ENCODE data around the gene ADISSP. TPM values are rescaled to one million over a fixed set of nuclear protein-coding genes. Genes with fewer than 3 reads are reported as not detected.

Gene ADISSP
- total RNA-seq = 10 to 100 TPM; 19.4 to 35.6 TPM
- polyA plus RNA-seq (ENCODE audit: insufficient read length in 6 of 6) = 10 to 100 TPM; 20.9 to 37.3 (median 29.4) TPM
- long read RNA-seq, donor 1, transcript C20orf27-202 (6 exons, 1,886 nt) = major isoform, 21 of 29 reads
- long read RNA-seq, donor 1, partial matches to known transcripts = 8 of 29 reads
- long read RNA-seq, donor 1, other reads (novel, unspliced or antisense) = 0 of 29 reads
- long read RNA-seq, donor 2, transcript C20orf27-202 (6 exons, 1,886 nt) = major isoform, 26 of 28 reads
- long read RNA-seq, donor 2, partial matches to known transcripts = 0 of 28 reads
- long read RNA-seq, donor 2, other reads (novel, unspliced or antisense) = 0 of 28 reads
- long read RNA-seq, donor 3, transcript C20orf27-202 (6 exons, 1,886 nt) = major isoform, 19 of 19 reads
- long read RNA-seq, donor 3, partial matches to known transcripts = 0 of 19 reads
- long read RNA-seq, donor 3, other reads (novel, unspliced or antisense) = 0 of 19 reads
- long read RNA-seq, donor 4, transcript C20orf27-202 (6 exons, 1,886 nt) = major isoform, 31 of 31 reads
- long read RNA-seq, donor 4, partial matches to known transcripts = 0 of 31 reads
- long read RNA-seq, donor 4, other reads (novel, unspliced or antisense) = 0 of 31 reads
- long read RNA-seq, donor 5, transcript C20orf27-202 (6 exons, 1,886 nt) = major isoform, 19 of 19 reads
- long read RNA-seq, donor 5, partial matches to known transcripts = 0 of 19 reads
- long read RNA-seq, donor 5, other reads (novel, unspliced or antisense) = 0 of 19 reads
- long read RNA-seq, donor 6, transcript C20orf27-202 (6 exons, 1,886 nt) = major isoform, 13 of 14 reads
- long read RNA-seq, donor 6, partial matches to known transcripts = 0 of 14 reads
- long read RNA-seq, donor 6, other reads (novel, unspliced or antisense) = 0 of 14 reads
- long read RNA-seq, donor 7, transcript C20orf27-202 (6 exons, 1,886 nt) = major isoform, 9 of 9 reads
- long read RNA-seq, donor 7, partial matches to known transcripts = 0 of 9 reads
- long read RNA-seq, donor 7, other reads (novel, unspliced or antisense) = 0 of 9 reads
- long read RNA-seq, donor 8, transcript C20orf27-202 (6 exons, 1,886 nt) = major isoform, 27 of 28 reads
- long read RNA-seq, donor 8, partial matches to known transcripts = 0 of 28 reads
- long read RNA-seq, donor 8, other reads (novel, unspliced or antisense) = 0 of 28 reads
- long read RNA-seq, donor 9 = 0 reads
- long read RNA-seq, donor 10, transcript C20orf27-202 (6 exons, 1,886 nt) = major isoform, 42 of 45 reads
- long read RNA-seq, donor 10, partial matches to known transcripts = 1 of 45 reads
- long read RNA-seq, donor 10, other reads (novel, unspliced or antisense) = 2 of 45 reads
- long read RNA-seq, donor 11 = 0 reads
- long read RNA-seq, donor 12, transcript C20orf27-202 (6 exons, 1,886 nt) = major isoform, 28 of 28 reads
- long read RNA-seq, donor 12, partial matches to known transcripts = 0 of 28 reads
- long read RNA-seq, donor 12, other reads (novel, unspliced or antisense) = 0 of 28 reads

DNA sequence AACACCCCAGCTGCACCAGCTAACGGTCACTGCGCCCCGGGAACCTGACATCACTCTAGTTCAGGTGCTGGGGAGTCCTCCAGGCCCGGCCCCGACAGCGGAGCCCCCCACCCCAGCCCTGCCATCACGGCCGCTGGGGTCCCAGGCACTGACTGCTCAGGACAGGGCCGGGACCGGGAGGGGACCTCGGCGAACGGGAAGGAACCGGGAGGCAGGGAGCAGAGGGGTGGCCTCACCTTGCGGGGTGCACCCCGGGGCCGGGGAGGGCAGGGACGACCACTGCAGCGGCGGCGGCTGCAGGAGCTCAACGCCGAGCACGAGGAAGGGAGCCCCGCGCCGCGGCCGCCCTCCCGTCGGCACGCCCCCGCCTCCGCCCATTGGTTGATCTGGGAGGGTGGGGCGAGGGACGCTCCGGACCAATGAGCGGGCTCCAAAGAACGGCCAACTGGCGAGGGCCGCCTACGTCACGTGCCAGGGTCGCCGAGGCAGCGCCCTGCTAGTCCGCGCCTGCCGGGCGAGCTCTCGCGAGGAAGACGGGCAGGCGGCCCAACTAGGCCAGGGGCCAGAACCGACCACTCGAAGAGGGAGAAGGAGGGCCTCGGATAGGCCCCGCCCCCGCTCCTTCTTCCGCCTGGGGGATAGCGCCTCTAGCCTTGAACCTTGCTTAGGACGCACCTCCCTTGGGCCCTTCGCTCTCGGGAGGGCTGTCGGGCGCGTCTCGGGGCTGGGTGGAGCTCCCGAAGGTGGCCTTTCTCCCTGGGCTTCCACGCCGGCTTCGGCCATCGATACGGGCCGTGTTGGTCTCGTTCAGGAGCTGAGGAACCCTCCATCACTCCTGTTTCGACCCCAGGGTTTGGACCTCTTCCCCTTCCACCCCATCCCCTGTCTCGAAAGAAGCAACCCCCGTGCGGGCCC, at the start of gene ADISSP:
Gene ADISSP (minus strand): TSS at position 327 of the 915 bp plus-strand sequence. CDS start 7,653 bp downstream, outside the sequence.
- peak within 1 kb of the TSS; percentile 82 to 95 for H3K27ac ChIP-seq
- H3K36me3 ChIP-seq = no peaks in the 10 kb centered on the region
- H3K4me3 ChIP-seq = peak within 1 kb of the TSS; percentile 62 to 70
- peaks cover 9 to 52% of the 10 kb centered on the region in 2 donors for H3K4me1 ChIP-seq
- DNase-seq (peak; percentile 98 to 100 (median 99)), ATAC-seq (peak; percentile 96)
- H3K9me3 ChIP-seq = no peaks in the 10 kb centered on the region
- intact Hi-C loops (cut with DNase I) = no loop called here
- H3K27me3 ChIP-seq = no peaks in the 10 kb centered on the region
- TF ChIP-seq, protein P1, sequence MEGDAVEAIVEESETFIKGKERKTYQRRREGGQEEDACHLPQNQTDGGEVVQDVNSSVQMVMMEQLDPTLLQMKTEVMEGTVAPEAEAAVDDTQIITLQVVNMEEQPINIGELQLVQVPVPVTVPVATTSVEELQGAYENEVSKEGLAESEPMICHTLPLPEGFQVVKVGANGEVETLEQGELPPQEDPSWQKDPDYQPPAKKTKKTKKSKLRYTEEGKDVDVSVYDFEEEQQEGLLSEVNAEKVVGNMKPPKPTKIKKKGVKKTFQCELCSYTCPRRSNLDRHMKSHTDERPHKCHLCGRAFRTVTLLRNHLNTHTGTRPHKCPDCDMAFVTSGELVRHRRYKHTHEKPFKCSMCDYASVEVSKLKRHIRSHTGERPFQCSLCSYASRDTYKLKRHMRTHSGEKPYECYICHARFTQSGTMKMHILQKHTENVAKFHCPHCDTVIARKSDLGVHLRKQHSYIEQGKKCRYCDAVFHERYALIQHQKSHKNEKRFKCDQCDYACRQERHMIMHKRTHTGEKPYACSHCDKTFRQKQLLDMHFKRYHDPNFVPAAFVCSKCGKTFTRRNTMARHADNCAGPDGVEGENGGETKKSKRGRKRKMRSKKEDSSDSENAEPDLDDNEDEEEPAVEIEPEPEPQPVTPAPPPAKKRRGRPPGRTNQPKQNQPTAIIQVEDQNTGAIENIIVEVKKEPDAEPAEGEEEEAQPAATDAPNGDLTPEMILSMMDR (IDR thresholded peaks at IDR 0.05) = no peak

DNA sequence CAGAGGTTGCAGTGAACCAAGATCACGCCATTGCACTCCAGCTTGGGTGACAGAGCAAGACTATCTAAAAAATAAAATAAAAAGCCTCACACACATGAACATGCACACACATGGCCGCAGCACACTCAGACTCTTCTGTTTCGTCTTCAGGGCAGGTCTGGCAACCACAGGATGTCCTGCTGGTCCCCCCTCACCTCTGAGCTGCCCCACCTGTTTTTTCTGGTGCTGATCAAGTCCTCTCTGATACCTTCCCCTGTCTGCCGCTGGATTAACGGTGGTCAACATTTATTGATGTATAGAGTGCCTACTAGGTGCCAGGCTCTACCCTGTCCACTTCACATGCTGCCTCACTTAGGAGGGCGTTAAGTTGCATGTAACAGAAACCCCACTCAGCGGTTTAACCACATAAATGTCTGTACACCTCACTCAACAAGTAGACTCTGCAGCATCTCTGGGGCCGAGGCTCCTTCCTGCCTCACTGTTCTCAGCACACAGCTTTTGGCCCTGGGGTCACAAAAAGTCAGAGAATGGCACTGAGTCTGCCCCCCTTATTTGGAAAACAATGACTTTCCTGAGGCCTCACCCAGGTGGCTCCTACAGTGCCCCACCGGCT, 48.3 kb upstream of the ADISSP start:
- intact Hi-C loops (cut with DNase I) = loop anchor here in 1 of 2 donors (5.0 kb wide), 1 partner anchor 34 kb away; the partner anchor contains the start of gene SPEF1
- Histone ChIP-seq H3K4me1 (peaks cover 28 to 69% of the 10 kb centered on the region in 2 donors), H3K27ac (no peak overlapping the region)

DNA sequence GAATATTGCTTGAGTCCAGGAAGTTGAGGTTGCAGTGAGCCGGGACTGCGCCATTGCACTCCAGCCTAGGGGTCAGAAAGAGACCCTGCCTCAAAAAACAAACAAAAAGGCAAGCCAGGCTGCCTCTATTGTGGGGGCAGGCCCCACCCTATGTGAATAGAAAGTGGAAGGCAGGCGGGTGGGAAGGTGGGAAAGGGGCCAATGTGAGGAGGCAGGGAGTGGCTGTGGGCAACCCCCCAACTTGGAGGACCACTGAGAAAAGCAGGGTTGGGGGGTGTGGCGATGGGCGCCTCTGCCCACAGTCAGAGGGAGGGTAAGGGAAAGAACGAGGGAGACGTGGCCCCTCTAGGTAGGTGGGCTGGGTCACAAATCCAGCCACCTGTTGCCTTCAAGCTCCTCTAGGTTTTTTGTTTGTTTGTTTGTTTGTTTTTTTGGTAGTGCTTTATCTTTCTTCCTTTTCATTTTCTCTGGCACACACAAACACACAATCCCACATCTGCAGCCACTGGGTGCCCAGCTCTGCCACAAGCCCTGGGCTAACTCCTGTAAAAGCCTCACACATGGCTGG, 47.5 kb upstream of the ADISSP start:
- no peak for DNase-seq
- Histone ChIP-seq H3K27me3 (no peaks in the 10 kb centered on the region), H3K4me3 (no peak overlapping the region), H3K4me1 (peaks cover 33 to 76% of the 10 kb centered on the region in 2 donors), H3K9me3 (no peaks in the 10 kb centered on the region), H3K36me3 (no peaks in the 10 kb centered on the region), H3K27ac (no peak overlapping the region)
- ATAC-seq = no peak
- intact Hi-C loops (cut with DNase I) = loop anchor here in 1 of 2 donors (5.0 kb wide), 1 partner anchor 33 kb away; the partner anchor contains the start of gene SPEF1
- TF ChIP-seq, protein P1 (IDR thresholded peaks at IDR 0.05) = no peak

More for the DNA sequence above, 48.3 kb upstream of the ADISSP start:
- Histone ChIP-seq H3K4me3 (no peak overlapping the region), H3K36me3 (no peaks in the 10 kb centered on the region), H3K27me3 (no peaks in the 10 kb centered on the region), H3K9me3 (no peaks in the 10 kb centered on the region)
- no peak for DNase-seq
- TF ChIP-seq, protein P1 (IDR thresholded peaks at IDR 0.05) = no peak
- no peak for ATAC-seq
